Fibroblast of mammary gland (primary cell): ENCODE measurements around the gene PADI3.

Experiments used
- DNase-seq: peaks from one replicate; pipeline ENCODE4 v3.0.0-alpha.2; 2010; ENCODE audit warnings: low read depth
- H3K4me3 ChIP-seq: 2 replicates; pipeline ENCODE4 v1.5.1; 2011; ENCODE audit warnings: low read depth, mild to moderate bottlenecking, low read length, moderate library complexity; ENCODE audit not compliant: control insufficient read depth
- CTCF ChIP-seq: conservative IDR thresholded peaks from 2 replicates; pipeline ENCODE4 v1.5.1; 2011; ENCODE audit warnings: low read depth, low read length, inconsistent platforms; ENCODE audit not compliant: control insufficient read depth, insufficient read depth

Gene PADI3

GRCh38 chr1:17208546-17208945 lies 40.4 kb upstream of the PADI3 start:
- H3K4me3 ChIP-seq, result no peak overlapping the region
- DNase-seq, result no peak

GRCh38 chr1:17209430-17209829 lies 39.5 kb upstream of the PADI3 start:
- no peak overlapping the region for H3K4me3 ChIP-seq
- TF ChIP-seq CTCF, result no peak
- DNase-seq, result no peak

More at GRCh38 chr1:17208546-17208945, 40.4 kb upstream of the PADI3 start:
- TF ChIP-seq CTCF, result no peak

GRCh38 chr1:17210176-17210575 lies 38.7 kb upstream of the PADI3 start:
- H3K4me3 ChIP-seq, result no peak overlapping the region
- DNase-seq, result no peak
- no peak for TF ChIP-seq CTCF

GRCh38 chr1:17211377-17211776 lies 37.5 kb upstream of the PADI3 start:
- H3K4me3 ChIP-seq, result no peak overlapping the region
- no peak for DNase-seq
- TF ChIP-seq CTCF, result no peak

GRCh38 chr1:17212009-17212408 lies 36.9 kb upstream of the PADI3 start:
- no peak for DNase-seq
- TF ChIP-seq CTCF, result no peak
- no peak overlapping the region for H3K4me3 ChIP-seq

- no peak overlapping the region for H3K4me3 ChIP-seq
- no peak for TF ChIP-seq CTCF
- peak; percentile 22 for DNase-seq
Measured at GRCh38 chr1:17212487-17213121, 36.3 kb upstream of the PADI3 start.
